Central memory CD8-positive, alpha-beta T cell (primary cell): ENCODE results near the gene ADARB2.

ENCODE experiments used
- ATAC-seq: fragments of 150-1000 bp; cut with Tn5 transposase; replicated peaks from 2 replicates; pipeline ENCODE4 v1.10.0; 2022; ENCODE audit warnings: mild to moderate bottlenecking, moderate FRiP score, moderate number of reproducible peaks; ENCODE audit not compliant: poor library complexity, severe bottlenecking; ENCODE audit errors: extremely low read depth
- DNase-seq, 2 donors: peaks; one replicate each; pipeline ENCODE4 v3.0.0; 2021; ENCODE audit warnings: low spot score in 2 of 2
- H3K27ac Mint-ChIP-seq: one replicate; pipeline ENCODE4 v1.8.0; 2022; ENCODE audit warnings: low read depth, mild to moderate bottlenecking, moderate library complexity, mixed read lengths
- H3K27me3 Mint-ChIP-seq: one replicate; pipeline ENCODE4 v1.8.0; 2022; ENCODE audit warnings: mixed read lengths
- H3K36me3 Mint-ChIP-seq: one replicate; pipeline ENCODE4 v1.8.0; 2022; ENCODE audit warnings: mild to moderate bottlenecking, moderate library complexity, mixed read lengths; ENCODE audit not compliant: insufficient read depth
- H3K4me1 Mint-ChIP-seq: one replicate; pipeline ENCODE4 v1.8.0; 2022; ENCODE audit warnings: mixed read lengths
- H3K4me3 Mint-ChIP-seq: one replicate; pipeline ENCODE4 v1.8.0; 2022; ENCODE audit warnings: mild to moderate bottlenecking, moderate library complexity, mixed read lengths
- H3K9me3 Mint-ChIP-seq: one replicate; pipeline ENCODE4 v1.8.0; 2022; ENCODE audit warnings: mixed read lengths

ADARB2 gene

DNA sequence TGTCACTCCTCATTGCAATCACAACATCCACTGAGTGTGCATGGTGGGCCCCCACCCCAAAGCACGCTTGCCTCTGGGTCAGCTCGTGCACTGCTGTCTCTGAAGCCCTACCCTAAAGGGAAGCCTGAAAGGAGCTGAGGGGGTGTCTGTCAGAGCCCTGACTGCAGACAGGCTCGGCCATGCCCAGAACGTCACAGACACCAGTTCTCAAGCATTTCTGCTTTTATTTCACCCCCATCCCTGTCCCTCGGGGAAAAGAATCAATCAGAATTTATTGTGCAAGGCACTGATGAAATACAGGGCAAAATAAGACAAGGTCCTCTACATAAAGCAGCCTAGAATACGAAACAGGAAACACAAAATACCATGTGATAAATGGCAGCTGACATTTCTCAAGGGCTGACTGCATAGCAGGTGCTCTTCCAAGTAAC, 449.3 kb downstream of the ADARB2 start:
- peaks cover 28% of the 10 kb centered on the region for H3K27me3 Mint-ChIP-seq
- H3K9me3 Mint-ChIP-seq: no peaks in the 10 kb centered on the region
- DNase-seq (no peak), ATAC-seq (no peak)
- no peak overlapping the region for H3K4me3 Mint-ChIP-seq
- no peak overlapping the region for H3K27ac Mint-ChIP-seq
- H3K36me3 Mint-ChIP-seq: no peaks in the 10 kb centered on the region
- no peaks in the 10 kb centered on the region for H3K4me1 Mint-ChIP-seq

DNA sequence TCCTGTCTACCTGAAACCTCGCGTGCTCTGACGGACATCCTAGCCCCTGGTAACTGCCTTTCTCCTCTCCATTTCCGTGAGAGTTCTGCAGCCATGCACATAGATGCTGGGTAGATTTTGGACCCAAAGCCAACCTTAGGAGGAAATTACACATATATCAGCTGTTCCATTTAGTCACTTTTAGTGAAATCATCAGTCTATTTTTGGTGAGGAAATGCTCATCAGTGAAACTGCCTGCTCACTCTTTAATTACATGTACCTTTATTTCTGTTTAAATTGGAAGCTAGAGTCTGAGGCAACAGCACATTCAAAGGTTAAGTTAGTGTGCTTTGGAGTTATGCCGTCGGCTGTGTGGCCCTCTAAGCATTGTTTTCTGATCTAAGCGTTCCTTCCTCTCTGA, 449.8 kb downstream of the ADARB2 start:
- ATAC-seq (no peak), DNase-seq (no peak)
- Mint-ChIP-seq H3K9me3 (no peaks in the 10 kb centered on the region), H3K4me3 (no peak overlapping the region), H3K27ac (no peak overlapping the region), H3K4me1 (no peaks in the 10 kb centered on the region), H3K27me3 (peaks cover 28% of the 10 kb centered on the region), H3K36me3 (no peaks in the 10 kb centered on the region)

GRCh38 chr10:1284076-1284475, 453.2 kb downstream of the ADARB2 start:
- DNase-seq: no peak
- Mint-ChIP-seq H3K4me3 (no peak overlapping the region), H3K27ac (no peak overlapping the region), H3K27me3 (peaks cover 45% of the 10 kb centered on the region), H3K9me3 (no peaks in the 10 kb centered on the region), H3K4me1 (no peaks in the 10 kb centered on the region), H3K36me3 (no peaks in the 10 kb centered on the region)
- no peak for ATAC-seq

- Mint-ChIP-seq H3K27ac (no peak overlapping the region), H3K9me3 (no peaks in the 10 kb centered on the region), H3K27me3 (peaks cover 45% of the 10 kb centered on the region), H3K4me1 (no peaks in the 10 kb centered on the region), H3K36me3 (no peaks in the 10 kb centered on the region), H3K4me3 (no peak overlapping the region)
- DNase-seq: no peak
- ATAC-seq: no peak
These were observed 455.9 kb downstream of the ADARB2 start for GRCh38 chr10:1281405-1281782.

GRCh38 chr10:1280466-1281404, 456.6 kb downstream of the ADARB2 start:
- no peak for DNase-seq
- H3K27ac Mint-ChIP-seq: no peak overlapping the region
- peaks cover 45% of the 10 kb centered on the region for H3K27me3 Mint-ChIP-seq
- H3K4me3 Mint-ChIP-seq: no peak overlapping the region
- H3K9me3 Mint-ChIP-seq: no peaks in the 10 kb centered on the region
- ATAC-seq: no peak
- H3K36me3 Mint-ChIP-seq: no peaks in the 10 kb centered on the region
- no peaks in the 10 kb centered on the region for H3K4me1 Mint-ChIP-seq

DNA sequence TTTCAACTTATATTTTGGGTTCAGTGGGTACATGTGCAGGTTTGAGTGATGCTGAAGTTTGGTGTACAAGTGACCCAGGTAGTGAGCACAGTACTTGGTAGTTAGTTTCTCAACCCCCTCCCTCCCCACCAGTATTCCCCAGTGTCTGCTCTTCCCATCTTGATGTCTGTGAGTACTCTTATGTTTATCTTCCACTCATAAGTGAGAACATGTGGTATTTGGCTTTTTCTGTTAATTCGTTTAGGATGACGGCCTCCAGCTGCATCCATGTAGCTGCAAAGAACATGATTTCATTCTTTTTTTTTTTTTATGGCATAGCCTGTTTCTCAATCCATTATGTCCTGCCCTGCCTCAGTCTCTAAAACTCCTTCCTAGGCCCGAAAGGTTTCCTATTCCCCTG, 459.0 kb downstream of the ADARB2 start:
- Mint-ChIP-seq H3K27ac (no peak overlapping the region), H3K27me3 (peaks cover 31% of the 10 kb centered on the region), H3K36me3 (no peaks in the 10 kb centered on the region), H3K4me1 (no peaks in the 10 kb centered on the region), H3K9me3 (no peaks in the 10 kb centered on the region), H3K4me3 (no peak overlapping the region)
- ATAC-seq (no peak), DNase-seq (no peak)

GRCh38 chr10:1274701-1275544, 462.4 kb downstream of the ADARB2 start:
- no peak overlapping the region for H3K27ac Mint-ChIP-seq
- H3K27me3 Mint-ChIP-seq: no peaks in the 10 kb centered on the region
- H3K36me3 Mint-ChIP-seq: no peaks in the 10 kb centered on the region
- no peak overlapping the region for H3K4me3 Mint-ChIP-seq
- H3K9me3 Mint-ChIP-seq: no peaks in the 10 kb centered on the region
- no peak for ATAC-seq
- H3K4me1 Mint-ChIP-seq: no peaks in the 10 kb centered on the region
- no peak for DNase-seq

DNA sequence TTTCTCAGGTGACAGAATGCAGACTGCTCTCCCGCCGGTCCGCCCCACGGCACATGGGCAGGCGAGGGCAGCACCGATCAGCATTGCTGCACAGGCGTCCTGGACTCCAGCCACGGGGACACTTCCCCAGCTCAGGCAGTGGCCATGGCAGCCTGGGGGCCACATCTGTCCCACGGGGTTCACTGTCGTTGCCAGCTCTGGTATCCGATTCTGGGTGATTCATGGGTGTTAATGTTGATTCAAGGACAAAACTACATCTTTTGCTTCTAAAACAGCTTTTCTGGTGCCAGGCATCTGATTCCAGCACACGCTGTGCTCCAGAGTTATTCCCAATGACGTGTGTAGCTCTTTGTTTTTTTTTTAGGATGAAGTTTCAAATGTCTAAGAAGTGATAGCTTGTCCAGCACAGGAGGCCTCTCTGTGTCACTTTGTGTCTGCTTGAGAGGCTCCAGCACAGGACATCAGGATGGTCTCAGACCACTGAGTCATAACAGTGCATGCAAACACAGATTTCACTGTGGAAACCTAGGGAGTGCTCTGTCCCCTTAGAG, 463.1 kb downstream of the ADARB2 start:
- DNase-seq (no peak), ATAC-seq (no peak)
- Mint-ChIP-seq H3K36me3 (no peaks in the 10 kb centered on the region), H3K27me3 (no peaks in the 10 kb centered on the region), H3K27ac (no peak overlapping the region), H3K9me3 (no peaks in the 10 kb centered on the region), H3K4me3 (no peak overlapping the region), H3K4me1 (no peaks in the 10 kb centered on the region)

GRCh38 chr10:1273372-1274105, 463.8 kb downstream of the ADARB2 start:
- Mint-ChIP-seq H3K4me3 (no peak overlapping the region), H3K36me3 (no peaks in the 10 kb centered on the region), H3K27me3 (no peaks in the 10 kb centered on the region), H3K27ac (no peak overlapping the region), H3K4me1 (no peaks in the 10 kb centered on the region), H3K9me3 (no peaks in the 10 kb centered on the region)
- DNase-seq (no peak), ATAC-seq (no peak)

DNA sequence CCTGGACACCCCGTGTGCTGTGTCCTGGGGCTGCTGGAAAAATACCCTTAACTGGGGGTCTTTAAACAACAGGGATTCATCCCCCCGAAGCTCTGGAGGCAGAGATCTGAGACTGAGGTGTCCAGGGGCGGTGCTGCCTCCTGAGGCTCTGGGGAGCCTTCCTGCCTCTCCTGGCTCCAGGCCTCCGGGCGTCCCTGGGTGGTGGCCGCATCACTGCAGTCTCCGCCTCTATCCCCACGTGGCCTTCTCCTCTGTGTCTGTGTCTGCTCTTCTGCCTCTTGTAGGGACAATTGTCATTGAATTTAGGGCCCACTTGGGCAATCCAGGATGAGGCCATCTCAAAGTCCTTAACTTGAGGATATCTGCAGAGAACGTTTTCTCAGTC, 464.6 kb downstream of the ADARB2 start:
- no peak overlapping the region for H3K4me3 Mint-ChIP-seq
- no peaks in the 10 kb centered on the region for H3K36me3 Mint-ChIP-seq
- no peaks in the 10 kb centered on the region for H3K27me3 Mint-ChIP-seq
- no peaks in the 10 kb centered on the region for H3K9me3 Mint-ChIP-seq
- DNase-seq (no peak), ATAC-seq (no peak)
- H3K27ac Mint-ChIP-seq: no peak overlapping the region
- no peaks in the 10 kb centered on the region for H3K4me1 Mint-ChIP-seq

DNA sequence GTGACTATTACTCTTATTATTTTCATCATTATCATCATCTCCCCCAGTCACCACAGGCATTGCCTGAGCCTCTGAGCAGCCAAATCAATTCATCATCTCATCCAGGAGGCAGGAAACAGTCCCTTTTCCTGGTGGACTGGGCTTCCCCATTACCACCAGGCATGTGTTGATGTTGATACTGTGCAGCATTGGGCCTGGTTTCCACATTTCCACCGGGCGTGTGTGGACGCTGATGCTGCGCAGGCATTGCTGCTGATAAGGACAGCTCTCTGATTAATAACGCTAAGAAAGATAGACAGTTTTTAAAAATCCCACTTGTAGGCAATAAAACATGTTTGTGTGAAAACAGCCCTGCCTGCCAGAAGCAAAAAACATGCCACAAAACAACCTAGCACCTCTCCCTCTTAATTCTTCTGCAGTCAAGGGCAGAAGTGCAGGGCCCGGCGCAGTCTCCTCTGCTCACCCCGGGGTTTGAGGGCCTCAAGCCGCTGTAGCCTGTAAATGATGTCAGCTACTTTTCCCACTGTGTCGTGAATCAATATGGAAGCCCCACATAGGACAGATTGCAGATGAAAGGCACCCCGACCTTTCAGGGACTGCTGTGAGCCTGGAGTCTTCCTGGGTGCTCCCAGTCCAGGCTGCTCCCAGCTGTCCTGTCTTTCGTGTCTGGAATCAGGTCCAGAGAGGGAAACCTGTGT, 465.1 kb downstream of the ADARB2 start:
- H3K27ac Mint-ChIP-seq: no peak overlapping the region
- no peak overlapping the region for H3K4me3 Mint-ChIP-seq
- H3K9me3 Mint-ChIP-seq: no peaks in the 10 kb centered on the region
- H3K27me3 Mint-ChIP-seq: no peaks in the 10 kb centered on the region
- no peaks in the 10 kb centered on the region for H3K4me1 Mint-ChIP-seq
- H3K36me3 Mint-ChIP-seq: no peaks in the 10 kb centered on the region
- ATAC-seq (no peak), DNase-seq (no peak)

GRCh38 chr10:1270906-1271305, 466.4 kb downstream of the ADARB2 start:
- ATAC-seq (no peak), DNase-seq (no peak)
- Mint-ChIP-seq H3K36me3 (no peaks in the 10 kb centered on the region), H3K9me3 (no peaks in the 10 kb centered on the region), H3K27me3 (no peaks in the 10 kb centered on the region), H3K4me1 (no peaks in the 10 kb centered on the region), H3K4me3 (no peak overlapping the region), H3K27ac (no peak overlapping the region)
